Measurements from ENCODE around the gene RHEBL1. TPM values are rescaled to one million over a fixed set of nuclear protein-coding genes. Genes with fewer than 3 reads are reported as not detected.

RHEBL1 gene
- total RNA-seq, 2 experiments from 2014 or later: 14.8 to 15.8 TPM

DNA sequence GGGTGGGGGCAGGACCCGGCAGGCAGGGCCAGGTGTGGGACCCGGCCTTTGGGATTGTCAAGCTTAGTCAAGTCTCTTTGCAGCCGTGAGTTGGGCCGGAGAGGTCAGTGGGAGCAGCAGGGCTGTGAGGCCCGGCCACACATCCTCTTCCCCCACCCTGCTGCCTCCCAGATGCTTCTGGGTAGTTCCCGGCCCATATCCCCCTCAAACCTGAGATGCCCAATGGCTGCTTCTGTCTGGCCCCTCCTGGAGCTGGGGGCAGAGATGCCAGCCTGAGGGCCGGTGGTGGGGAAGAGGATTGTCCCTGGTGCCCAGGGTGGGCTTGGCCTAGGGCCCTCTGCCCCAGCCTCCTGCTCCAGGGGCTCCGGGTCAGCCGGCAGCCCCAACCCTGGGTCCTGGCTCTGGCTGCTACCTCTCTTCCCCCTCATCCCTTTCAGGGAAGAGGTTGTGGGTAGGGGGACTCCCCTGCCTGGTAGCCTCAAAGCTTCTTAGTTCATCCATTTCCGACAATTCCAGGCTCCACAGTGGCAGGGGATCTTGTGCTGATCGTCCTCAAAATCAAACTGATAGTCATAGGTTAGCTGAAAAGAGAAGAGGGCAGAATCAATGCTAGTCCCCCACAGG is 48.4 kb downstream of the RHEBL1 start:
- H3K27me3 Mint-ChIP-seq: no peaks in the 10 kb centered on the region
- no peak overlapping the region for H3K4me3 Mint-ChIP-seq
- ChIA-PET POLR2A (interaction anchor here (1.3 to 3.1 kb wide), 4 partner anchors 10 to 243 kb away, joined by 4 to 24 read pairs (median 7); partner anchors contain the start of gene TUBA1B), CTCF (interaction anchor here (2.9 to 5.2 kb wide), 2 partner anchors 24 to 33 kb away, joined by 11 to 63 read pairs; no protein-coding TSS in a partner anchor)
- H3K27ac Mint-ChIP-seq: peak overlapping the region; percentile 4
- no peaks in the 10 kb centered on the region for H3K9me3 Mint-ChIP-seq
- peaks cover 29% of the 10 kb centered on the region for H3K4me1 Mint-ChIP-seq
- peaks cover 62% of the 10 kb centered on the region for H3K36me3 Mint-ChIP-seq (ENCODE audit: low read depth)
- DNase-seq: no peak

DNA sequence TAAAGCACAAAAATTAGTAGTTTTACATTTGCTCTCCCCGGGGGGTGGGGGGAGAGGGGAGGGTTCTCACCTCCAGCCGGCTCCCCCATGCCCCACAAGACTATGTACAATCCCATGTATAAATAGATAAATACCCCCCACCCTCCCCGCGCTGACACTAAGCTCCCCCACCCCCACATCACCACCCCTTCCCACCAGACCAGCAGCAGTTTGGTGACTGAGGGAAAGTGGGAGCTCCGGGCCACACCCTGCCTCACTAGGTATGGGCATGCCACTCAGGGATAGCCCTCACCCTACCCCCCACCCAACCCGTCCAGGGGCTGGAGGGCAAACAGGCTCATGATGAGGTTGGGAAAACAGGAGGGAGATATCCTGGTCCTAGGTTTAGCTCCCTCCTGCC is 49.3 kb downstream of the RHEBL1 start:
- Mint-ChIP-seq H3K27me3 (no peaks in the 10 kb centered on the region), H3K27ac (no peak overlapping the region), H3K36me3 (ENCODE audit: low read depth) (peaks cover 59% of the 10 kb centered on the region), H3K4me1 (peaks cover 36% of the 10 kb centered on the region), H3K9me3 (no peaks in the 10 kb centered on the region), H3K4me3 (no peak overlapping the region)
- ChIA-PET CTCF (interaction anchor here (0.9 to 5.2 kb wide), 14 partner anchors 9 to 168 kb away, joined by 3 to 63 read pairs (median 7); partner anchors contain the start of genes ARF3, DDN, DDX23 and RHEBL1), POLR2A (interaction anchor here (1.1 to 3.1 kb wide), 13 partner anchors 11 to 168 kb away, joined by 3 to 24 read pairs (median 5); partner anchors contain the start of genes DDX23, RHEBL1, TUBA1A and TUBA1B)
- no peak for DNase-seq

DNA sequence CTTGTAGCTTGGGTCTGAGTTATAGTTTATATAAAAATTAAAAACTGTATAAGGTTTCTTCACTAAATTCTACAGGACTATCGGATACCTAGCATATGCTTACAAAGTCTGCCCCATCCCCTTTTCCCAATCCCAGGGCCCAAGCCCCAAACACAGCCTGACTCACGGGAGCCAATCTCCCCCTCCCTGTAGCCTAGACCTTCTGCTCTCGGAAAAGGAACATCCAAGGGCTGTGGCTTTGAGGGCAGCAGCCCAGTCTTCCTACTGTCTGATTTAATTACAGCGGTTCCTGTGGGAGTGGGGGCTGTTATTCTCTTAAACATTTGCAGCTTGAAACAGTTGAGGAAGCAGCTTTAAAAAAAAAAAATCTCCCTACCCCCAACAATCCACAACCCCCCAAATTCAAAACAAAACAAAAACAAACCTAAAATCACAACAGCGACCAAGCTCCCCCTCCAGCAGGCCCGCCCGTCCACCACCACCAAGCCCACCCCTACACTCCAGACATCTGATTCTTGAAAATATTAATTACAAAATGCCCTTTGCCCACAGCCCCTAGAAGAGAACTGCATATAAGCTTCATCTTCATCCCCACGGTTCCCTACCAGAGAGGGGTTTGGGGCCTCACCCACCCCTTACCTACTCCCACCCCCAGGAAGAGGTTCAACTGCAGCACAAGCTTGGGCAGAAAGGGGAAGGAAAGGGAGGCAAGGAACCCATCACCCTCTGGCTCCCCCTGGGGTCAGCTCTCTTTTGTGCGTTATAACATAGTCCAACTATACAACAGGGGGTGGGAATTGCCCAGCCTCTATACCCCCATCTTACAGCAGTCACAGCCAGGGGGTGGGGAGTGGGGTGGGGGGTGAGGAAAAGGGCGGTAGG is 50.1 kb downstream of the RHEBL1 start:
- ChIA-PET POLR2A (interaction anchor here (0.8 to 3.1 kb wide), 16 partner anchors 11 to 169 kb away, joined by 3 to 24 read pairs (median 5); partner anchors contain the start of genes ARF3, DDX23, RHEBL1 and TUBA1A), CTCF (interaction anchor here (0.6 to 5.2 kb wide), 22 partner anchors 10 to 167 kb away, joined by 3 to 63 read pairs (median 4); partner anchors contain the start of genes ARF3, DDN, DDX23 and RHEBL1)
- Mint-ChIP-seq H3K36me3 (ENCODE audit: low read depth) (peaks cover 58% of the 10 kb centered on the region), H3K4me3 (peak overlapping the region; percentile 90), H3K27ac (peak overlapping the region; percentile 98), H3K4me1 (peaks cover 43% of the 10 kb centered on the region), H3K27me3 (no peaks in the 10 kb centered on the region), H3K9me3 (no peaks in the 10 kb centered on the region)
- peak; percentile 54 for DNase-seq

DNA sequence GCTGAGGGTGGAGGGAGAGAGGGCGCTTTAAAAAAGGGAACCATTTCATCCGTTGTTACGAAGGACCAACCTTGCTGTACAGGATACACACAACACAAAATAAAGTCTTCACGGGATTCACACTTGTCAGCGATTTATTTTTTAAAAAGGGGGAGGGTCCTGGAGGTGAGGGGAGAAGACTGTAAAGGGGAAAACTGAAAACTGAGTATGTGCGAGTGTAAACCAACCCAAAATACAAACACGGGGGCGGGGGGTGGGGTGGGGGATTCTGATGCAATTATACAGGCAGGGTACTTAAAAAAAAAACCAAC is 50.7 kb downstream of the RHEBL1 start:
- peaks cover 46% of the 10 kb centered on the region for H3K4me1 Mint-ChIP-seq
- no peaks in the 10 kb centered on the region for H3K27me3 Mint-ChIP-seq
- DNase-seq: no peak
- H3K36me3 Mint-ChIP-seq (ENCODE audit: low read depth): peaks cover 52% of the 10 kb centered on the region
- H3K9me3 Mint-ChIP-seq: no peaks in the 10 kb centered on the region
- CTCF ChIA-PET: interaction anchor here (0.9 to 5.2 kb wide), 16 partner anchors 10 to 166 kb away, joined by 3 to 63 read pairs (median 6); partner anchors contain the start of genes ARF3, DDN, DDX23 and RHEBL1
- H3K27ac Mint-ChIP-seq: peak overlapping the region; percentile 98
- peak overlapping the region; percentile 90 for H3K4me3 Mint-ChIP-seq
- POLR2A ChIA-PET: interaction anchor here (1.2 to 3.1 kb wide), 13 partner anchors 12 to 169 kb away, joined by 3 to 24 read pairs (median 6); partner anchors contain the start of genes ARF3, DDX23, RHEBL1 and TUBA1A

DNA sequence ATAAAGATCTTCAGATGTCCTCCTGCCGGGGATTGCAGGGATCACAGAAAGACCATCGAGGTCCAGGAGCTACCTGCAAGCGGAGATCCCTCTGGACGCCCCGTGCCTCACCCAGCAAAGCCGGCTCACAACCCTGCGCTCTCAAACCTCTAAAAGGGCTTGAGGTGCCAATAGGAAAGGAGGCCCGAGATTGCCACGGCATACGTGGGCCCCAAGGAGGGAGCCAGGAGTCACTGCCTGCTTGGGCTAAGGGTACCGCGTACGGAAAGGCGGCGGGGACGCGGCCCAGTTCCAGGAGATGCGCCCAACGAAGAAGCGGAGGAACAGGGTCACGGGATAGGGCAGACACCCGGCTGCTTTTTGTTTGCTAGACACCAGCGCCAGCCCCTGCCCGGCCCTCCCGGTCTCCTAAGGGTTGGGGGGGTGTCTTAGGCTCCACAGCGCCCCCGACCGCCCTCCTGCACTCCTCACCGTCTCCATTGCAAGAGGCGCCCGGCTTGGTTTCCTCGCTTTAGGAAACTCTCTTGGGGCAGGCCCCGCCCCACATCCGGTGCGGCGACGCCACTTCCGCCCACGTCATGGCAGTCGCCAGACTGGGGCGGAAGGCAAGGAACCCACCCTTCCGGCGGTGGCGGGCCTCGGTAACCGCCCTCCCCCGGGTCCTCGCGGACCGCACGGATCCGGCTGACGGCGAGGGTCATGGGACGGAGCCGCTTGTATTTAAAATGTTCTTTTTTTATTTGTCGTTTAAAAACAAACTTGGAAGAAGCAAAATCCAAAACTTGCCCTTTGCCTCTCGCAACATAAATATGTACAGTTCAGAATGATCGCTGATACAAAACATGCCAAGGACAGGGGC is 51.3 kb downstream of the RHEBL1 start, which contains the start of gene PRKAG1:
PRKAG1 (minus strand) TSS at position 516 of the 859 bp plus-strand sequence; CDS start at position 480, 36 bp downstream.
- peak within 1 kb of the TSS; percentile 98 for H3K27ac Mint-ChIP-seq
- peaks cover 46% of the 10 kb centered on the region for H3K4me1 Mint-ChIP-seq
- POLR2A ChIA-PET: interaction anchor here (1.0 to 7.5 kb wide), 17 partner anchors 9 to 349 kb away, joined by 3 to 96 read pairs (median 5); partner anchors contain the start of genes ARF3, DDN, DDX23 and RHEBL1
- CTCF ChIA-PET: interaction anchor here (0.5 to 8.4 kb wide), 13 partner anchors 9 to 166 kb away, joined by 3 to 116 read pairs (median 6); partner anchors contain the start of genes DDN, DDX23, RHEBL1 and TUBA1B
- DNase-seq: peak; percentile 97
- H3K27me3 Mint-ChIP-seq: no peaks in the 10 kb centered on the region
- H3K36me3 Mint-ChIP-seq (ENCODE audit: low read depth): peaks cover 51% of the 10 kb centered on the region
- no peaks in the 10 kb centered on the region for H3K9me3 Mint-ChIP-seq
- peak within 1 kb of the TSS; percentile 90 for H3K4me3 Mint-ChIP-seq

DNA sequence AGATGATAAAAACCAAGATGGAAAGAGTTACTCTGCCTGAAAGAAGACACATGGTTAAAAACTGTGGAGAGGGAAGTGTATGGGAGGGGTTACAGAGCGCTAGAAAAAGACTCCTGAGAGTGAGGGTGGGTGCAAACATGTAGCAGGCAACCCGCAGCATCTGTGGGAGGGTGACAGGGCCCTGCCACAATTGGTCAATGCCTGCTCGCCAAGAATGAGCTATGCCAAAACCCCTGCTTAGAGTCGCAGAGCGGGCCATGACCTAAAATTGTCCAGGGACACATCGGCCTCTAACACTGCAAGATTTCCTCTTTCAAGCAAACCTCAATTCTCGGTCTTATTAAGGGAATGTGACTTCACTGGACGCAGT is 51.9 kb downstream of the RHEBL1 start:
- Mint-ChIP-seq H3K27ac (peak overlapping the region; percentile 98), H3K4me1 (peaks cover 46% of the 10 kb centered on the region), H3K27me3 (no peaks in the 10 kb centered on the region), H3K9me3 (no peaks in the 10 kb centered on the region), H3K4me3 (peak overlapping the region; percentile 90), H3K36me3 (ENCODE audit: low read depth) (peaks cover 51% of the 10 kb centered on the region)
- ChIA-PET POLR2A (interaction anchor here (1.0 to 7.5 kb wide), 14 partner anchors 8 to 349 kb away, joined by 3 to 96 read pairs (median 5); partner anchors contain the start of genes DDN, RHEBL1, SPATS2 and TUBA1B), CTCF (interaction anchor here (0.5 to 8.4 kb wide), 6 partner anchors 12 to 113 kb away, joined by 3 to 116 read pairs (median 5); partner anchors contain the start of genes DDN and TUBA1B)
- peak; percentile 49 for DNase-seq

DNA sequence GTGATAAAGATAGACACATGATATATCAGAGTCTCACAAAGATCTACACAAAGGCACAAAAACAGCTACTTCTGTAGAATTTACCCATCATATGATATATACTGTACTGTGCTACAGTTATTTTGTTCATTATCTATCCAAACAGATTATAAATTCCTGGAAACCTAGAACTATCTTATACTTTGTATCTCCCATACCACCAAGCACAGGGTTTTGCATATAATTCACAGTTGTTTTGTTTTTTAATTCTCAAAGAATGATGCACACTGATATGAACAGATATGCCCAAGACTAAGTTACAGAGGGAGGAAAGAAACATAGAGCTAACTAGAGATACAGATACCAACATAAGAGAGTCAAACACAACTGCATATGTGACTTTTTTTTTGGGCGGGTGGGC is 54.6 kb downstream of the RHEBL1 start:
- Mint-ChIP-seq H3K9me3 (no peaks in the 10 kb centered on the region), H3K36me3 (ENCODE audit: low read depth) (peaks cover 44% of the 10 kb centered on the region), H3K4me1 (peaks cover 46% of the 10 kb centered on the region), H3K27ac (no peak overlapping the region), H3K27me3 (no peaks in the 10 kb centered on the region), H3K4me3 (no peak overlapping the region)
- ChIA-PET CTCF (interaction anchor here (1.0 to 8.4 kb wide), 4 partner anchors 16 to 37 kb away, joined by 4 to 116 read pairs (median 24); partner anchors contain the start of genes DDN and WNT1), POLR2A (interaction anchor here (1.0 to 7.5 kb wide), 5 partner anchors 15 to 173 kb away, joined by 3 to 96 read pairs (median 4); partner anchors contain the start of genes DDN, DDX23 and TUBA1B)
- no peak for DNase-seq

Other genes with a start within 250 kb of the RHEBL1 start
- 100 to 1,000 TPM; 117 to 127 TPM for gene DDX23, start 217.8 kb downstream of the RHEBL1 start, total RNA-seq
- gene RND1, start 204.1 kb downstream of the RHEBL1 start, total RNA-seq: 1 to 10 TPM; 2.6 to 3.0 TPM
- 10 to 100 TPM; 73.4 to 78.7 TPM for gene FKBP11, start 144.5 kb downstream of the RHEBL1 start, total RNA-seq
- 100 to 1,000 TPM; 114 to 122 TPM for gene ARF3, start 112.5 kb downstream of the RHEBL1 start, total RNA-seq
- 1 to 10 TPM; 4.1 to 4.2 TPM for gene WNT10B, start 98.2 kb downstream of the RHEBL1 start, total RNA-seq
- under 1 TPM; 0.33 to 0.73 TPM for gene WNT1, start 91.7 kb downstream of the RHEBL1 start, total RNA-seq
- under 1 TPM; 0.23 TPM for gene DDN, start 70.6 kb downstream of the RHEBL1 start, total RNA-seq
- gene PRKAG1, start 51.2 kb downstream of the RHEBL1 start, total RNA-seq: 10 to 100 TPM; 65.9 to 70.2 TPM
- 10 to 100 TPM; 82.3 to 87.8 TPM for gene KMT2D, start 9.2 kb downstream of the RHEBL1 start, total RNA-seq
- gene DHH, start 24.8 kb upstream of the RHEBL1 start, total RNA-seq: under 1 TPM; 0.08 to 0.20 TPM
- 10 to 100 TPM; 82.8 to 85.3 TPM for gene LMBR1L, start 40.9 kb upstream of the RHEBL1 start, total RNA-seq
- gene TUBA1B, start 61.4 kb upstream of the RHEBL1 start, total RNA-seq: 1,000 to 10,000 TPM; 1,691 to 1,705 TPM
- 100 to 1,000 TPM; 106 to 109 TPM for gene TUBA1A, start 119.1 kb upstream of the RHEBL1 start, total RNA-seq
- 100 to 1,000 TPM; 250 to 262 TPM for gene TUBA1C, start 195.1 kb upstream of the RHEBL1 start, total RNA-seq
- under 1 TPM in 1 of 2 experiments, not detected in 1; 0.38 TPM for gene PRPH, start 225.2 kb upstream of the RHEBL1 start, total RNA-seq

Data from activated CD4-positive, alpha-beta memory T cell treated with anti-CD3 and anti-CD28 coated beads, Interleukin-2, amount 10 ng/mL, durations not matched to agents 7 days and 5 days (primary cell).